ENCODE measurements around the gene MTRF1.

The MTRF1 gene, protein sequence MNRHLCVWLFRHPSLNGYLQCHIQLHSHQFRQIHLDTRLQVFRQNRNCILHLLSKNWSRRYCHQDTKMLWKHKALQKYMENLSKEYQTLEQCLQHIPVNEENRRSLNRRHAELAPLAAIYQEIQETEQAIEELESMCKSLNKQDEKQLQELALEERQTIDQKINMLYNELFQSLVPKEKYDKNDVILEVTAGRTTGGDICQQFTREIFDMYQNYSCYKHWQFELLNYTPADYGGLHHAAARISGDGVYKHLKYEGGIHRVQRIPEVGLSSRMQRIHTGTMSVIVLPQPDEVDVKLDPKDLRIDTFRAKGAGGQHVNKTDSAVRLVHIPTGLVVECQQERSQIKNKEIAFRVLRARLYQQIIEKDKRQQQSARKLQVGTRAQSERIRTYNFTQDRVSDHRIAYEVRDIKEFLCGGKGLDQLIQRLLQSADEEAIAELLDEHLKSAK

GRCh38 chr13:41263261-41263971 lies at the start of gene MTRF1:
Gene MTRF1 (minus strand): TSS chr13:41263576. CDS start chr13:41260907, 2,669 bp downstream.
- no peaks in the 10 kb centered on the region for H3K36me3 ChIP-seq (ENCODE audit: control insufficient read depth, insufficient read depth, low read length)
- no peaks in the 10 kb centered on the region for H3K9me3 ChIP-seq (ENCODE audit: control insufficient read depth, low read length)
- no peaks in the 10 kb centered on the region for H3K4me1 ChIP-seq (ENCODE audit: control insufficient read depth, insufficient read depth, low read length)
- H3K9ac ChIP-seq (ENCODE audit: low read length) = peak within 1 kb of the TSS; percentile 80
- no peaks in the 10 kb centered on the region for H3K27me3 ChIP-seq (ENCODE audit: control insufficient read depth, insufficient read depth, low read length)
- H3K4me3 ChIP-seq (ENCODE audit: low read length) = peak within 1 kb of the TSS; percentile 97

DNA sequence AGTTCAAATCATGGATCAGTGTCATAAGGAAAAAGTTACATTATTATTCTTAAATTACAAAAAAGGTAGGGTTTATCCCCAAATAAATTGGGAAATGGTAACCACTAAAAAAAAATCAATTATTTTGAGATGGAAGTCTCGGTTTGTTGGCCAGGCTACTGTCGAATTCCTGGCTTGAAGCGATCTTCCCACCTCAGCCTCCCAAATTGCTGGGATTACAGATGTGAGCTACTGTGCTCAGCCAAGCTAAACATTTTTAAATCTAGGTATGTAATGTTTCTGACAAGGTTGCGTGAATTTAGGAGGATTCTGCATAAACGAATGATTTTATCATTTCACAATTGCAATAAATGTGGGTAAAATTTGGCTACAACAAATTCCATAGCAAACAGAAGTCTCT lies 49.7 kb upstream of the MTRF1 start:
- Histone ChIP-seq H3K9me3 (ENCODE audit: control insufficient read depth, low read length) (no peaks in the 10 kb centered on the region), H3K9ac (ENCODE audit: low read length) (peak overlapping the region; percentile 47), H3K4me1 (ENCODE audit: control insufficient read depth, insufficient read depth, low read length) (peaks cover 11% of the 10 kb centered on the region), H3K36me3 (ENCODE audit: control insufficient read depth, insufficient read depth, low read length) (no peaks in the 10 kb centered on the region), H3K27me3 (ENCODE audit: control insufficient read depth, insufficient read depth, low read length) (no peaks in the 10 kb centered on the region), H3K4me3 (ENCODE audit: low read length) (no peak overlapping the region)

DNA sequence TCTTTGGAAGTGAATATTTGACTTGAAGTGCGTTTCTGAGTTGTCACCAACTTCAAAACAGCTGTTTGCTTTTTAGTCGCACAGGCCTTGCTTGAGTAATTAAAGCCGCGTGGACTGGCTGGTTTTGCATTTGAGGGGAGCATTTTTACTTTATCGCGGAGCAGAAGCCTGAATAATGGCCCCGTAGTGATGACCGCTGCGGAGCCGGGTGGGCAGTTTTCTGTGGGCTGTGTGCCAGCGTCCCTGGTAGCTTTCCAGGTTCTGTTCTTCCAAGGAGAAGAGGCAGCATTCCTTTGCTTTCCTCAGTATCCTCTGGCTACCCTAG lies 48.8 kb upstream of the MTRF1 start:
- peaks cover 11% of the 10 kb centered on the region for H3K4me1 ChIP-seq (ENCODE audit: control insufficient read depth, insufficient read depth, low read length)
- no peaks in the 10 kb centered on the region for H3K36me3 ChIP-seq (ENCODE audit: control insufficient read depth, insufficient read depth, low read length)
- no peaks in the 10 kb centered on the region for H3K27me3 ChIP-seq (ENCODE audit: control insufficient read depth, insufficient read depth, low read length)
- no peaks in the 10 kb centered on the region for H3K9me3 ChIP-seq (ENCODE audit: control insufficient read depth, low read length)
- H3K4me3 ChIP-seq (ENCODE audit: low read length) = peak overlapping the region; percentile 86
- H3K9ac ChIP-seq (ENCODE audit: low read length) = peak overlapping the region; percentile 93

DNA sequence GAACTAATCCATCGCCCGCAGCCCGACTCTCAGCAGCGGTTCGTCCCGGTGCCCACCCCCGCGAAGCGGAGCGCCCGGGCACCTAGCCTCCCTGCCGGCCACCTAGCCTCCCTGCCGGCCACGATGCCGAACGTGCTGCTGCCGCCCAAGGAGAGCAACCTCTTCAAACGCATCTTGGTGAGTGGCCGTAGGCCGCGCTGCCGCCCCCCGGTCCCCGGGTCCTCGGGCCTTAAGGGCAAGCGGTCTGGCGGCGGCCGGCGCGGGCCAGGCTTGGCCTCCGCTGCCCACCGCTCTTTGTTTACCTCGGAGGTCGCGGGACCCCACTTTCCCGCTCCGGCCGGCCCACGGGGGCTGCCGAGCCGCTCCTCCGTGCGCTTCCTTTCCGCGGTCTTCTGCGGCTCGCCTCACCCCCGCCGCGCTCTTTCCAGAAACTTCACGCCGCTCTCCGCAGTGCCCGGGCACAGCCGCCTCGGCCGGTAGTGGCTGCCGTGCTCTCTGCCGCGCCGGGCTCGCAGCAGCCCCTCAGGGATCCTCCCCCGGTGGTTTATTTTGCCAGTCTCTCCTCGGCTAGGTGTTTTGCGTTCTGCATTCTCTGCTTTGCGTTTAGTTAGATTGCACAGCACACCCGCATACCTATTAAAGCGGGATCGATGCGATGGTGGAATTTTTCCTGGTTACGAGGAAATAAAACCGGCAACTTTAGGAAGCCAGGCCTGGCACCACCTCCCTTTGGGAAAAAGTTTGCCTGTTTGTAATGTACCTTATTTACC lies 48.2 kb upstream of the MTRF1 start:
- Histone ChIP-seq H3K9me3 (ENCODE audit: control insufficient read depth, low read length) (no peaks in the 10 kb centered on the region), H3K9ac (ENCODE audit: low read length) (peak overlapping the region; percentile 93), H3K36me3 (ENCODE audit: control insufficient read depth, insufficient read depth, low read length) (no peaks in the 10 kb centered on the region), H3K27me3 (ENCODE audit: control insufficient read depth, insufficient read depth, low read length) (no peaks in the 10 kb centered on the region), H3K4me3 (ENCODE audit: low read length) (peak overlapping the region; percentile 86), H3K4me1 (ENCODE audit: control insufficient read depth, insufficient read depth, low read length) (peaks cover 11% of the 10 kb centered on the region)

DNA sequence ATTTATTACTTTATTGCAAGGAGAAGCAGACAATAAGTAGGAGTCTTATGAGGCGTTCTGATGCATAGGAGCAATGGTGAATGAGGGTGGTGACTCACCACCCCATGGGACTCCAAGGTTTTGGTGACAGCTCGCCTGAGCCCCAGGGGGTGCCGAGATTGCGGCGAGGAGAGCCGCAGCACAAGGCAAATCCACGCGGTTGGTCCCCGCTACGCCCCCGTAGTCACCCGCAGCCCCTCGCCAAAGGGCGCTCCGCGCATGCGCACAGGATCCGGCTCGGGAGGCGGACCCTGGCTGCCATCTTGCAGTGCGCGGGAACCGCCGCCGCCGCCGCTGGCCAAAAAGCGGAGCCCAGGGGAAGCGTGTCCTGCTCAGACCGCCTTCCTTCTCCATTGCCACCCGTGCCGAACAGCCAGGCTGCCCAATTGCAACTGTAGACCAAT lies 47.6 kb upstream of the MTRF1 start, which contains the start of gene NAA16:
NAA16 (plus strand) TSS at position 305 of the 443 bp plus-strand sequence. CDS start 262 bp downstream, outside the sequence.
- H3K4me1 ChIP-seq (ENCODE audit: control insufficient read depth, insufficient read depth, low read length) = peaks cover 11% of the 10 kb centered on the region
- peak within 1 kb of the TSS; percentile 86 for H3K4me3 ChIP-seq (ENCODE audit: low read length)
- H3K36me3 ChIP-seq (ENCODE audit: control insufficient read depth, insufficient read depth, low read length) = no peaks in the 10 kb centered on the region
- H3K9ac ChIP-seq (ENCODE audit: low read length) = peak within 1 kb of the TSS; percentile 93
- H3K9me3 ChIP-seq (ENCODE audit: control insufficient read depth, low read length) = no peaks in the 10 kb centered on the region
- H3K27me3 ChIP-seq (ENCODE audit: control insufficient read depth, insufficient read depth, low read length) = no peaks in the 10 kb centered on the region

- H3K9me3 ChIP-seq (ENCODE audit: control insufficient read depth, low read length) = no peaks in the 10 kb centered on the region
- H3K9ac ChIP-seq (ENCODE audit: low read length) = no peak overlapping the region
- no peaks in the 10 kb centered on the region for H3K36me3 ChIP-seq (ENCODE audit: control insufficient read depth, insufficient read depth, low read length)
- no peak overlapping the region for H3K4me3 ChIP-seq (ENCODE audit: low read length)
- H3K4me1 ChIP-seq (ENCODE audit: control insufficient read depth, insufficient read depth, low read length) = peaks cover 2% of the 10 kb centered on the region
- no peaks in the 10 kb centered on the region for H3K27me3 ChIP-seq (ENCODE audit: control insufficient read depth, insufficient read depth, low read length)
Measured at GRCh38 chr13:41307884-41308640, 44.7 kb upstream of the MTRF1 start.

GRCh38 chr13:41306271-41307145 lies 43.1 kb upstream of the MTRF1 start:
- Histone ChIP-seq H3K4me3 (ENCODE audit: low read length) (no peak overlapping the region), H3K4me1 (ENCODE audit: control insufficient read depth, insufficient read depth, low read length) (no peaks in the 10 kb centered on the region), H3K27me3 (ENCODE audit: control insufficient read depth, insufficient read depth, low read length) (no peaks in the 10 kb centered on the region), H3K9ac (ENCODE audit: low read length) (no peak overlapping the region), H3K9me3 (ENCODE audit: control insufficient read depth, low read length) (no peaks in the 10 kb centered on the region), H3K36me3 (ENCODE audit: control insufficient read depth, insufficient read depth, low read length) (no peaks in the 10 kb centered on the region)

- Histone ChIP-seq H3K36me3 (ENCODE audit: control insufficient read depth, insufficient read depth, low read length) (no peaks in the 10 kb centered on the region), H3K9me3 (ENCODE audit: control insufficient read depth, low read length) (no peaks in the 10 kb centered on the region), H3K27me3 (ENCODE audit: control insufficient read depth, insufficient read depth, low read length) (no peaks in the 10 kb centered on the region)
Measured at GRCh38 chr13:41304551-41304950, 41.2 kb upstream of the MTRF1 start.

GRCh38 chr13:41302743-41303142 lies 39.4 kb upstream of the MTRF1 start:
- no peak overlapping the region for H3K4me3 ChIP-seq (ENCODE audit: low read length)
- H3K4me1 ChIP-seq (ENCODE audit: control insufficient read depth, insufficient read depth, low read length) = no peaks in the 10 kb centered on the region
- no peaks in the 10 kb centered on the region for H3K27me3 ChIP-seq (ENCODE audit: control insufficient read depth, insufficient read depth, low read length)
- H3K9ac ChIP-seq (ENCODE audit: low read length) = no peak overlapping the region
- no peaks in the 10 kb centered on the region for H3K9me3 ChIP-seq (ENCODE audit: control insufficient read depth, low read length)
- H3K36me3 ChIP-seq (ENCODE audit: control insufficient read depth, insufficient read depth, low read length) = no peaks in the 10 kb centered on the region

More at GRCh38 chr13:41304551-41304950, 41.2 kb upstream of the MTRF1 start:
- Histone ChIP-seq H3K4me1 (ENCODE audit: control insufficient read depth, insufficient read depth, low read length) (no peaks in the 10 kb centered on the region), H3K4me3 (ENCODE audit: low read length) (no peak overlapping the region), H3K9ac (ENCODE audit: low read length) (no peak overlapping the region)

GRCh38 chr13:41299316-41300094 lies 36.1 kb upstream of the MTRF1 start:
- Histone ChIP-seq H3K4me1 (ENCODE audit: control insufficient read depth, insufficient read depth, low read length) (no peaks in the 10 kb centered on the region), H3K9me3 (ENCODE audit: control insufficient read depth, low read length) (no peaks in the 10 kb centered on the region), H3K27me3 (ENCODE audit: control insufficient read depth, insufficient read depth, low read length) (no peaks in the 10 kb centered on the region), H3K9ac (ENCODE audit: low read length) (no peak overlapping the region), H3K36me3 (ENCODE audit: control insufficient read depth, insufficient read depth, low read length) (no peaks in the 10 kb centered on the region), H3K4me3 (ENCODE audit: low read length) (no peak overlapping the region)
